Epithelial cell of proximal tubule (primary cell): ENCODE measurements around the gene PTPRD. TPM values are rescaled to one million over a fixed set of nuclear protein-coding genes. Genes with fewer than 3 reads are reported as not detected.
A peak's percentile ranks its signal among the peaks of the same experiment; 100 is the strongest.

Experiments
- DNase-seq: peaks from one replicate; pipeline ENCODE4 v3.0.0-alpha.2; 2011; ENCODE audit warnings: low read depth
- H3K4me3 ChIP-seq: 2 replicates; pipeline ENCODE4 v1.5.1; 2011; ENCODE audit warnings: low read depth, mild to moderate bottlenecking, low read length
- CTCF ChIP-seq: conservative IDR thresholded peaks from 2 replicates; pipeline ENCODE4 v1.5.1; 2012; ENCODE audit warnings: low read depth, mild to moderate bottlenecking, low read length
- total RNA-seq: library from RNA; depleted of rRNA; stranded (reverse); fragments of >200 nt; gene quantifications from 2 replicates; pipeline ENCODE4 v1.2.3, GENCODE V29; 2015

Gene PTPRD
- total RNA-seq, 1 donor from 2014 or later, result 3.2 TPM

- H3K4me3 ChIP-seq, result no peak overlapping the region
- no peak for DNase-seq
- no peak for TF ChIP-seq CTCF
Observed at GRCh38 chr9:8736805-8737204, 1876.0 kb downstream of the PTPRD start.

- H3K4me3 ChIP-seq, result no peak overlapping the region
- no peak for TF ChIP-seq CTCF
- DNase-seq, result peak; percentile 80
Observed at GRCh38 chr9:8734760-8735159, 1878.0 kb downstream of the PTPRD start.

GRCh38 chr9:8733131-8733954 lies 1879.5 kb downstream of the PTPRD start:
- no peak for DNase-seq
- peak overlapping the region; percentile 41 for H3K4me3 ChIP-seq
- no peak for TF ChIP-seq CTCF

- H3K4me3 ChIP-seq, result no peak overlapping the region
- TF ChIP-seq CTCF, result no peak
- DNase-seq, result no peak
Observed at GRCh38 chr9:8732367-8733075, 1880.3 kb downstream of the PTPRD start.

- no peak overlapping the region for H3K4me3 ChIP-seq
- DNase-seq, result no peak
- no peak for TF ChIP-seq CTCF
Observed at GRCh38 chr9:8730618-8731017, 1882.2 kb downstream of the PTPRD start.

- H3K4me3 ChIP-seq, result no peak overlapping the region
- DNase-seq, result no peak
- no peak for TF ChIP-seq CTCF
Observed at GRCh38 chr9:8728910-8729309, 1883.9 kb downstream of the PTPRD start.
